Body of pancreas (tissue), 4 donors: Measurements from ENCODE around the gene FBXL4.

Experiments used
- POLR2A ChIP-seq, 3 donors: fragments of 450-650 bp; IDR thresholded peaks; one replicate each; pipeline ENCODE4 v1.6.1; 2016; ENCODE audit warnings: antibody characterized with exemption in 3 of 3, mild to moderate bottlenecking in 2 of 3
- TF ChIP-seq, protein P1 (sequence below), 7 experiments: fragments of 450-650 bp in 4 of 7; fragments of 200-600 bp in 3 of 7; sonication (generic) in 3 of 7; IDR thresholded peaks; one replicate each; pipeline ENCODE4 v1.5.1; 2016 to 2019; ENCODE audit warnings: antibody characterized with exemption in 7 of 7

DNA sequence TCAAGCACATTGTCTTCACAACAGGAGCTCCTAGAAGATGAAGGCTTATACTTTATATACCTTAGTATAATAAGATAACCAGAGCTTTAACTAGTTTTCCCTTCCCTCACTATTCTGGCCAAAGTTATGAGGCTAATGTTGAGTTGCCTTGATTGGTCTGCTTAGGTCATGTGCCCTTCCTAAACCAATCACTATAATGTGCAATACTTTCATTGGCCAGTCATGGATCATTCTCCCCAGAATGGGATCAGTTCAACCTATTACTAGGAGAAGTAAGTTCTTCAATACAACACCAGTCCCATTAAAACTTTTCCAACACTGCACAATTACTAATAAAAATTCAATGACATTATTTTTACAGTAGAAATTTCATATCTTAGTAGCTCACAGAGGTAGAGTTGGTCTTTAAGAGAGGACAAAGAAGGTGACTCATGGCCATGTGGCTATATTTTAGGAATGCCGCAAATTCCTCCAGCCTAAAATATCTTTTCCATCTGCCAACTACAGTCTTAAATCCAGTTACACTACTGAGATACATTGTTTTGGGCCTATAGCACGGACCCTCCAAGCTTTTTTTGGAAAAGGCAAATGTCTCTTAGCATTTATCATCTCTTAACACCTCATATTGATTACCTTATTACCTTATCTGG, 125.9 kb downstream of the FBXL4 start:
- TF ChIP-seq, protein P1, sequence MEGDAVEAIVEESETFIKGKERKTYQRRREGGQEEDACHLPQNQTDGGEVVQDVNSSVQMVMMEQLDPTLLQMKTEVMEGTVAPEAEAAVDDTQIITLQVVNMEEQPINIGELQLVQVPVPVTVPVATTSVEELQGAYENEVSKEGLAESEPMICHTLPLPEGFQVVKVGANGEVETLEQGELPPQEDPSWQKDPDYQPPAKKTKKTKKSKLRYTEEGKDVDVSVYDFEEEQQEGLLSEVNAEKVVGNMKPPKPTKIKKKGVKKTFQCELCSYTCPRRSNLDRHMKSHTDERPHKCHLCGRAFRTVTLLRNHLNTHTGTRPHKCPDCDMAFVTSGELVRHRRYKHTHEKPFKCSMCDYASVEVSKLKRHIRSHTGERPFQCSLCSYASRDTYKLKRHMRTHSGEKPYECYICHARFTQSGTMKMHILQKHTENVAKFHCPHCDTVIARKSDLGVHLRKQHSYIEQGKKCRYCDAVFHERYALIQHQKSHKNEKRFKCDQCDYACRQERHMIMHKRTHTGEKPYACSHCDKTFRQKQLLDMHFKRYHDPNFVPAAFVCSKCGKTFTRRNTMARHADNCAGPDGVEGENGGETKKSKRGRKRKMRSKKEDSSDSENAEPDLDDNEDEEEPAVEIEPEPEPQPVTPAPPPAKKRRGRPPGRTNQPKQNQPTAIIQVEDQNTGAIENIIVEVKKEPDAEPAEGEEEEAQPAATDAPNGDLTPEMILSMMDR (IDR thresholded peaks at IDR 0.05), result no peak
- no peak for TF ChIP-seq POLR2A (IDR thresholded peaks at IDR 0.05)
